GM20000 (cell line): ENCODE results near the gene PRDM16.

Experiments
- DNase-seq: peaks from one replicate; pipeline ENCODE4 v3.0.0; 2012; ENCODE audit warnings: low spot score
- TF ChIP-seq, protein P1 (sequence below): IDR thresholded peaks from 2 replicates; pipeline ENCODE4 v1.5.1; 2012; ENCODE audit warnings: mild to moderate bottlenecking, control low read depth; ENCODE audit errors: extremely low read depth, missing control alignments

PRDM16 gene

DNA sequence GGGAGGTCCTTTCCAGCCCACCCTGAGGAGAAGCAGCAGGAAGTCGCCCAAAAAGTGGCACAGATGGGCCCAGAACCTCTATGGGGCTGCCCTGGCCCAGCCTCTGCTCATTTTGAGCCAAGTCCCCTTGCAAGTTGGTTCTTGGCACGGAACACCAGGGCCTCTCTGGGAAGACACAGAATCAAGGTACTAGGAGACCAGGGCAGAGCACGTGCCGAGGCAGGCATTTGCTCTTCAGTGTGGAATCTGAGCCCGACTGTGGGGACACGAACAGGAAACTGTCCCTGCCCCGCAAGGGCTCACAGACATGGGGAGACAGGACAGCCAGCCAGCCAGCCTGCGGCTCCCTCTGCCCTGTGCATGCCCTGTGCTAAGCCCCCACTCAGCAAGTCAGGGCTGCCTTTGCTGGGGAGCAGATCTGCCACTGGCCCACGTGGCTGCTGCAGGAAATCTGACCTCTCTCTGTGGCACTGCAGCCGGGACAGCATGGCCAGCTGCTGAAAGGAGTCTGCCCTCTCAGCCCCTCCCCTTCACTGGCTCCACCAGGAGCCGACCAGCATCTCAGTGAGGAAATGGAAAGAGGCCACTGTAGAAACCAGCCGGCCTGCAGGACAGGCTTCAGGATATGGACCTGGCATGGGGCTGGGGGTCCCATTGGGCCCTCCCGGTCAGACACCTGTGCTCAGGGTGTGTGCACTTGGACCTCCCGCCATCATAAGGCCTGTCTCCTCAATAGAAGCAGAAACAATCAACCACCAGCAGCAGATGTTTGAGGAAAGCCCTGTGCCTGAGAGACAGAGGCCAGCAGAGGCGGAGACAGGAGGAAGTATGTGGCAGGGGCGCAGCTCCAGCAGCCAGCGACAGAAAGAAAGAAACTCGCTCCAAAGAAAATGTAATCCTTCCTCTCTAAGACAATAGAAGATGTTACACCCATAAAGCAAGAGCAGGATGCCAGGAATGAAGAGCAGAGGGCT lies 389.2 kb downstream of the PRDM16 start:
- DNase-seq = no peak
- TF ChIP-seq, protein P1, sequence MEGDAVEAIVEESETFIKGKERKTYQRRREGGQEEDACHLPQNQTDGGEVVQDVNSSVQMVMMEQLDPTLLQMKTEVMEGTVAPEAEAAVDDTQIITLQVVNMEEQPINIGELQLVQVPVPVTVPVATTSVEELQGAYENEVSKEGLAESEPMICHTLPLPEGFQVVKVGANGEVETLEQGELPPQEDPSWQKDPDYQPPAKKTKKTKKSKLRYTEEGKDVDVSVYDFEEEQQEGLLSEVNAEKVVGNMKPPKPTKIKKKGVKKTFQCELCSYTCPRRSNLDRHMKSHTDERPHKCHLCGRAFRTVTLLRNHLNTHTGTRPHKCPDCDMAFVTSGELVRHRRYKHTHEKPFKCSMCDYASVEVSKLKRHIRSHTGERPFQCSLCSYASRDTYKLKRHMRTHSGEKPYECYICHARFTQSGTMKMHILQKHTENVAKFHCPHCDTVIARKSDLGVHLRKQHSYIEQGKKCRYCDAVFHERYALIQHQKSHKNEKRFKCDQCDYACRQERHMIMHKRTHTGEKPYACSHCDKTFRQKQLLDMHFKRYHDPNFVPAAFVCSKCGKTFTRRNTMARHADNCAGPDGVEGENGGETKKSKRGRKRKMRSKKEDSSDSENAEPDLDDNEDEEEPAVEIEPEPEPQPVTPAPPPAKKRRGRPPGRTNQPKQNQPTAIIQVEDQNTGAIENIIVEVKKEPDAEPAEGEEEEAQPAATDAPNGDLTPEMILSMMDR = no peak

DNA sequence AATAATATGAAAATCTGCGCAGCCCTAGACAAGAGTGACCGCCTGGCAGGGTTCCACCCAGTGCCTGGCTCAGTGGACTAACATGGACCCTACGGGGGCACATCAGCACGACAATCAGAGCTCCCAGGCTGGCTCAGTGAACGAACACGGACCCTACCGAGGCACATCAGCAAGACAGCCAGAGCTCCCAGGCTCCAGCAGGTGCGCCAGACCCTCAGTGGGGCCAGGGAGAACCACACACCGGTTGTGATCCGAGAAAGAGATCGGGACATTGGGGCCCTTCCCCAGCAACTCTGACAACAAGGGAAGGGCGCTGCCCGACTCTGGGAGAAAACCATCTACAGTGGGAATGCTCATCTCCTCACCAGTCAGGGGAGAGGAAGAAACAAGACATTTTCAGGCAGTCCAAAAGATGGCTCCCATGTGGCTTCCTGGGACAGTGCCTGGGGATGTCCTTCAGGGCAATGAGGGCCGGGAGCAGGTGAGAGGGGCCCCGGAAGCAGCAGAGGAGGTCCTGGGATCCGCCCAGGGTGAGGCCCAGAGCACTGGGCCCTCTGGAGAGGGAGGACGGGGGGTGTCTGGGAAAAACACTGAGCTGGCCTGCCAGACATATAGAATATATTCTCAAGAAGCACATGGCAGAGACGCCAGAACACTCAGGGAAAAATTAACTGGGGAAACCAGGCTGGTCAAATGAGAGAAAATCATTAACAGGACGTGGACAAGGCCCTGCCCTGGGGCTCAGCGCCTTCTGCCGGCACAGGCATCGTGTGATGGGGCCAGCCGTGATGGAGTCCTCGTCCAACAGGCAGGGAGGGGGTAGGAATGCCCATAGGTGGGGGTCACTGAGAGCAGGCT lies 390.3 kb downstream of the PRDM16 start:
- no peak for DNase-seq
- TF ChIP-seq, protein P1 = no peak

DNA sequence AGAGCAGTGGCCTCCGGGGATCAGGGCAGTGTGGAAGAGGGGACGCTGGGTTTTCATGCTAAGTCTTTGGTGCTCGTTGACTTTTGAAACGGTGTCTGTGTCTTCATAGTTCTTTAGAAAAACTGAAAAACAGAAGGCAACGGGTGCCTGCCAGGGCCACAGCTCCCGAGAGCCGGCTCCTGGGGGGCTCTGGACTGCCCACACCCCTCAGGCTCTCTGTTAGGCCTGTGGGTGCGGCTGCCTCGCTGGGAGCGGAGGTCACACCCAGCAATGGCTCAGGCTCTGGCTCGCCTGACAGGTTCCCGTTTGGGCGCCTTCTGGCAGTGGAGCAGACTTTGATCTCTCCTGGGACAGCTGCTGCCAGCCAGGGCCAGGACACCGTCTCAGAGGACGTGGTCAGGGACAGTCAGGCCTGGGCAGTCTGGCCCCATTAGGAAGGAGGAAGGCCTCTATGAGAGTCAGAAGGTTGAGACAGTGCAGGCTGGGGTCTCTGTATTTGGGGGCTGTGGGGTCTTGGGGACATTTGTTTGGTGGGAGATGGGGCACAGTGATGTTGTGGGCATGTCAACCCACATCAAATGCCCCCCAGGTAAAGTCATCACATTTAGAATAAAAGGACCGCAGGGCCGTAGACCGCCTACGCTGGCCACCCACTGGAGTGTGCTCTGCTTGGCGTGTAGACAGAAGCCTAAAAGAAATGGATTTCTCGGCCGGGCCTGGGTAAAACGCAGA lies 391.1 kb downstream of the PRDM16 start:
- no peak for DNase-seq

DNA sequence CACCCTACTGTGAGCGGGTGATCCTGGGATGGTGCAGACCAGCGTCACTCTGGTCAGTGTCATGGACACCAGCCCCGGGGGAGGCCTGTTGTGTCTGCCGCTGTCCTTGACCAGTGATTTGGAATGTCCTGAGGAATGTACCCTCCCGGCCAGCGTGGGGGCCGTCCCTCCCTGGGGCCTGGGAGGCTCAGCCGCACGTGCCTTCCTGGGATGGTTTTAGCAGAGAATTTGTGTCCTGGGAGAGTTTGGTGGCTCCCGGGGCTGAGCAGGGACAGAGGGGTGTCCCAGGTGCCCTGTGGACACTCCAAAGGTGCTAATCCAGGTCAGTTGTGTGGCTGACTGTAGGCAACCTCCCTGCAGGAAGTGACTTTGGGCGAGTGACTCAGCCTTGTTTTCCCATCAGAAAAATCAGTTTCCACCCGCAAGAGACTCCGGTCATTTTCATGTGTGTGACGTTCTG lies 391.7 kb downstream of the PRDM16 start:
- no peak for DNase-seq
- TF ChIP-seq, protein P1 = no peak

More for the DNA sequence above, 391.1 kb downstream of the PRDM16 start:
- TF ChIP-seq, protein P1 = no peak

DNA sequence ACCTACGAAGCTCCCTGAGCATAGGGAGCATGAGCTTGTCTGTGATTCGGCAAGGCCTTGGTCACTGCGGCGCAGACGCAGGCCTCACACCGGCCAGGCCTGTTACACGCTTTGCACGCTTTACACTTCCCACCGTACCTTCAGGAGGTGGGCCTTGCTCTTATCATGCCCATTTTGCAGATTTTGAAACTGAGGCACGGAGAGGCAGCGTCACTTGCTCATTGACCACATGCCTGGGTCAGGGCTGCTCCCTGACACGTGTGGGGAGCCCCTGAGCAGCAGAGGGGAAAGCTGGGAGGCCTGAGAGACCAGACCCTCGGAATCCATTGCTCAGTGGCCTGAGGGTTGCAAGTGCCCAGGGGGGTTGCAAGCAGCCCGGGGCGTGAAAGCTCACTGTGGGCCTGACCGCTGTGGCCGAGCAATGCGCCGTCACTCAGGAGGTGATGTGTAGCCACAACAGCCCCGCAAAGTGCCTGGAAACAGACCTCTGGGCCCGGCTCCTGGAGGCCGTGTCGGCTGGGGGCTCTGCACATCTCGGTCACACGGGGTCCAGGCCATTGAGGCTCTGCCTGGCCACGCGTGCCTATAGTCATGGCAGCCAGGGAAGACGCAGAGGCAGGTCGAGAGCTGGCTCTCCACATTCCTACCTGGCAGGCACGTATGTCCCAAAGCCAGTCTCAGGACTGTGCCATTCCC lies 392.4 kb downstream of the PRDM16 start:
- TF ChIP-seq, protein P1 = no peak
- DNase-seq = no peak

DNA sequence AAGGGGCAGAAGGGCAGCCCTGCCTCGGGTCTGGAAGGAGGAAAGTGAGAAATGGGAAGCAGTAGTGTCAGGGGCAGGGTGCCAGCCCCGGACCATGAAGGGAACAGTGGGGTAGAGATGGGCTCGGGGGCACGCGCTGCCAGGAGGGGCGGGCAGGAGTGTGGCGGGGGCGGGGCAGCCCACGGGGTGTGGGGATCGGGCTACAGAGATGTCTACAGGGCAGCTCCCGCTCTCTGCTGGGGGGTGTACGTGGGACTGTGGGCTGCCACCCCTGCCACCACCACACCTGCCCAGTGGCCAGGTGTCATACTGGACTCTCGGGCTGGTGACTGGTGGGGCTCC lies 392.9 kb downstream of the PRDM16 start:
- TF ChIP-seq, protein P1 = no peak
- no peak for DNase-seq
